Measurements from ENCODE around the gene MAP3K5. TPM values are rescaled to one million over a fixed set of nuclear protein-coding genes. Genes with fewer than 3 reads are reported as not detected.

MAP3K5 gene
- total and polyA plus RNA-seq, 2 of the 8 experiments (the other 6 are each of a cell fraction or from before 2014, with no cell fraction given), result 0.63 to 2.6 TPM

GRCh38 chr6:136780972-136781371 lies 11.3 kb downstream of the MAP3K5 start:
- H2BK120ac ChIP-seq (replicated peaks; ENCODE audit: low read depth, low read length), result no peak overlapping the region
- H4K20me1 ChIP-seq (replicated peaks in 1 of 2; ENCODE audit: control insufficient read depth in 1 of 2, insufficient read depth in 2 of 2, low read length in 2 of 2), result no peaks in the 10 kb centered on the region
- H2BK5ac ChIP-seq (ENCODE audit: low read depth, low read length), result no peak overlapping the region
- no peak overlapping the region for H4K91ac ChIP-seq (replicated peaks; ENCODE audit: insufficient read length, low read length)
- ChIA-PET CTCF (ENCODE audit: partially characterized antibody) (interaction anchor here (1.4 kb wide), 1 partner anchor 11 kb away, joined by 3 read pairs; the partner anchor contains the start of gene MAP3K5), POLR2A (ENCODE audit: partially characterized antibody) (no interaction called here)
- H3K36me3 ChIP-seq (ENCODE audit: control insufficient read depth in 2 of 4, insufficient read depth in 4 of 4, low read length in 3 of 4), result no peaks in the 10 kb centered on the region
- H3K23ac ChIP-seq (ENCODE audit: insufficient read length), result no peak overlapping the region
- no peak overlapping the region for H3K18ac ChIP-seq (ENCODE audit: extremely low read depth, low read length)
- peaks cover 0 to 4% (median 1%) of the 10 kb centered on the region in 4 experiments; a peak in 2 of 7 replicates for H3K4me1 ChIP-seq (replicated peaks in 1 of 4; ENCODE audit: control insufficient read depth in 3 of 4, insufficient read depth in 4 of 4, low read length in 3 of 4)
- 90% methylated on average over 3 of the region's 3 CpGs; no CpG with 5 or more reads in 1 of the 2 experiments for WGBS, 2 experiments (ENCODE audit: extremely low coverage in 1 of 2, insufficient coverage in 1 of 2, insufficient read length in 1 of 2, insufficient replicate concordance in 2 of 2, low coverage in 1 of 2, low lambda C conversion rate in 2 of 2, missing lambda C conversion rate in 1 of 2)
- H3K9ac ChIP-seq (replicated peaks in 1 of 4; ENCODE audit: extremely low read depth in 1 of 4, low read depth in 3 of 4, low read length in 3 of 4), result no peak overlapping the region
- H4K5ac ChIP-seq (ENCODE audit: insufficient read length, low read depth, low read length), result no peak overlapping the region
- peak overlapping the region; percentile 39; the same call in 1 of the 2 replicates for H2AFZ ChIP-seq (ENCODE audit: low read length)
- no peak overlapping the region for H2BK15ac ChIP-seq (ENCODE audit: low read length)
- TF ChIP-seq TAF1 (IDR thresholded peaks at IDR 0.05; ENCODE audit: low read depth, low read length) (no peak), POU5F1 (IDR thresholded peaks at IDR 0.05; ENCODE audit: low read depth, low read length) (no peak), SRF (IDR thresholded peaks at IDR 0.05; ENCODE audit: low read depth, low read length) (no peak)
- H3K27me3 ChIP-seq (replicated peaks in 1 of 4; ENCODE audit: control insufficient read depth in 3 of 4, extremely low read depth in 1 of 4, insufficient read depth in 3 of 4, low read length in 3 of 4), result no peaks in the 10 kb centered on the region
- no peaks in the 10 kb centered on the region for H3K79me1 ChIP-seq (ENCODE audit: low read depth, low read length)
- H2BK20ac ChIP-seq (ENCODE audit: low read length), result no peak overlapping the region
- no peak overlapping the region for H3K4ac ChIP-seq (replicated peaks; ENCODE audit: insufficient read length, low read depth, low read length)
- H2BK12ac ChIP-seq (ENCODE audit: low read depth, low read length), result no peak overlapping the region
- no peak overlapping the region for H3K4me2 ChIP-seq (ENCODE audit: insufficient read depth in 1 of 2, low read depth in 2 of 2, low read length in 2 of 2)
- H4K8ac ChIP-seq (ENCODE audit: extremely low read depth, insufficient read depth, low read length), result no peak overlapping the region
- no peaks in the 10 kb centered on the region; a peak in 1 of 4 replicates for H3K9me3 ChIP-seq (ENCODE audit: insufficient read depth in 2 of 2, low read depth in 1 of 2, low read length in 1 of 2)
- H3K27ac ChIP-seq (ENCODE audit: low read depth, low read length), result no peak overlapping the region
- no peak overlapping the region for H3K4me3 ChIP-seq (ENCODE audit: extremely low read depth in 1 of 4, insufficient read depth in 2 of 4, low read depth in 3 of 4, low read length in 4 of 4)
- H3K14ac ChIP-seq (ENCODE audit: insufficient read length), result no peak overlapping the region
- no peaks in the 10 kb centered on the region for H3K23me2 ChIP-seq (ENCODE audit: low read depth, low read length)
- H3K56ac ChIP-seq (replicated peaks; ENCODE audit: insufficient read length, low read depth, low read length), result no peak overlapping the region
- no peak overlapping the region for H2AK5ac ChIP-seq (ENCODE audit: low read depth, low read length)
- DNase-seq (ENCODE audit: low read depth in 1 of 2, low spot score in 2 of 2), result no peak
- H3K79me2 ChIP-seq (ENCODE audit: control insufficient read depth in 1 of 2, insufficient read depth in 2 of 2, low read length in 2 of 2), result no peaks in the 10 kb centered on the region
- FAIRE-seq, result no peak

All from H1 (cell line).